ENCODE results near the gene RPL23.
A peak's percentile ranks its signal among the peaks of the same experiment; 100 is the strongest.
"Not testable (repeated sequence)": the region's sequence is repeated elsewhere in the genome, so short reads cannot be mapped to it uniquely, and the experiment has no call there.

The RPL23 gene

GRCh38 chr17:38867179-38867967, 13.9 kb upstream of the RPL23 start:
- peak; percentile 44 for DNase-seq (ENCODE audit: low read depth)

GRCh38 chr17:38864636-38865398, 11.3 kb upstream of the RPL23 start:
- DNase-seq (ENCODE audit: low read depth) = no peak

- no peak for DNase-seq (ENCODE audit: low read depth)
Observed at GRCh38 chr17:38861399-38861843, 7.9 kb upstream of the RPL23 start.

- DNase-seq (ENCODE audit: low read depth) = no peak
Observed at GRCh38 chr17:38857271-38857670, 3.8 kb upstream of the RPL23 start.

- DNase-seq (ENCODE audit: low read depth) = not testable (repeated sequence)
Observed at GRCh38 chr17:38855101-38855714, 1.7 kb upstream of the RPL23 start.

- no peak for DNase-seq (ENCODE audit: low read depth)
Observed at GRCh38 chr17:38852771-38853291, 690 bp downstream of the RPL23 start.

GRCh38 chr17:38851434-38851833, 2.1 kb downstream of the RPL23 start:
- DNase-seq (ENCODE audit: low read depth) = no peak

GRCh38 chr17:38850374-38850773, 3.1 kb downstream of the RPL23 start:
- no peak for DNase-seq (ENCODE audit: low read depth)

GRCh38 chr17:38848939-38849605, 4.4 kb downstream of the RPL23 start:
- DNase-seq (ENCODE audit: low read depth) = no peak

GRCh38 chr17:38848557-38848891, 5.0 kb downstream of the RPL23 start:
- no peak for DNase-seq (ENCODE audit: low read depth)

GRCh38 chr17:38844261-38844757, 9.2 kb downstream of the RPL23 start:
- DNase-seq (ENCODE audit: low read depth) = no peak

- no peak for DNase-seq (ENCODE audit: low read depth)
Observed at GRCh38 chr17:38825762-38826247, 27.7 kb downstream of the RPL23 start.

- peak; percentile 94 for DNase-seq (ENCODE audit: low read depth)
Observed at GRCh38 chr17:38824899-38825761, 28.4 kb downstream of the RPL23 start, which contains the start of gene CWC25. Gene CWC25 (minus strand): TSS chr17:38825321. CDS start chr17:38825183, 138 bp downstream.

- no peak for DNase-seq (ENCODE audit: low read depth)
Observed at GRCh38 chr17:38815576-38816193, 37.8 kb downstream of the RPL23 start.

GRCh38 chr17:38809828-38810227, 43.7 kb downstream of the RPL23 start:
- DNase-seq (ENCODE audit: low read depth) = no peak

GRCh38 chr17:38800237-38800760, 53.2 kb downstream of the RPL23 start:
- no peak for DNase-seq (ENCODE audit: low read depth)

- peak; percentile 73 for DNase-seq (ENCODE audit: low read depth)
Observed at GRCh38 chr17:38799501-38800236, 53.9 kb downstream of the RPL23 start, which contains the start of gene PIP4K2B. Gene PIP4K2B (minus strand): TSS chr17:38799556. CDS start chr17:38799424, 132 bp downstream.

- peak; percentile 14 for DNase-seq (ENCODE audit: low read depth)
Observed at GRCh38 chr17:38798614-38799500, 54.7 kb downstream of the RPL23 start.
